GM12865 (cell line): ENCODE measurements around the gene SAG.

ENCODE experiments used
- DNase-seq: peaks from one replicate; pipeline ENCODE4 v3.0.0; 2010; ENCODE audit warnings: low read depth
- H3K4me3 ChIP-seq: 2 replicates; pipeline ENCODE4 v1.5.1; 2011; ENCODE audit warnings: mild to moderate bottlenecking, low read depth, low read length, control low read depth
- CTCF ChIP-seq: IDR thresholded peaks from 2 replicates; pipeline ENCODE4 v1.5.1; 2011; ENCODE audit warnings: low read length, control low read depth, low read depth, inconsistent platforms; ENCODE audit not compliant: insufficient read depth; ENCODE audit errors: missing control alignments

The SAG gene

GRCh38 chr2:233263045-233263570 is 44.5 kb upstream of the SAG start:
- no peak for DNase-seq
- TF ChIP-seq CTCF, result no peak
- no peak overlapping the region for H3K4me3 ChIP-seq

DNA sequence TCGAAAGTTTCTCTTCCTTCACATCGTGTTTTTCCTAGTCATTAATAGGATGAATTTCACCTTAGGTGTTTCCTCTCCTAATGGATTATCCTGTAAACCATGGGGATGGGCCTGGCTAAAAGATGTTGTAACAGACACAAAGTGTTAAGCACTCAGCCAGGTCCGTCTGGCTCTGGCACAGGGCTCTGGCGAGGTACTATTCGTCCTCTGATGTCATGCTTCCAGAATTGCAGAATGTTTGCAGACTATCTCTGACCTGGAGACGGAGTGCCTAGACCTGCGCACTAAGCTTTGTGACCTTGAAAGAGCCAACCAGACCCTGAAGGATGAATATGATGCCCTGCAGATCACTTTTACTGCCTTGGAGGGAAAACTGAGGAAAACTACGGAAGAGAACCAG is 42.9 kb upstream of the SAG start:
- DNase-seq, result no peak
- H3K4me3 ChIP-seq, result no peak overlapping the region
- no peak for TF ChIP-seq CTCF

GRCh38 chr2:233265899-233266431 is 41.7 kb upstream of the SAG start:
- peak; percentile 21 for DNase-seq
- no peak for TF ChIP-seq CTCF
- no peak overlapping the region for H3K4me3 ChIP-seq

GRCh38 chr2:233266481-233266880 is 41.1 kb upstream of the SAG start:
- H3K4me3 ChIP-seq, result no peak overlapping the region
- DNase-seq, result no peak
- no peak for TF ChIP-seq CTCF

DNA sequence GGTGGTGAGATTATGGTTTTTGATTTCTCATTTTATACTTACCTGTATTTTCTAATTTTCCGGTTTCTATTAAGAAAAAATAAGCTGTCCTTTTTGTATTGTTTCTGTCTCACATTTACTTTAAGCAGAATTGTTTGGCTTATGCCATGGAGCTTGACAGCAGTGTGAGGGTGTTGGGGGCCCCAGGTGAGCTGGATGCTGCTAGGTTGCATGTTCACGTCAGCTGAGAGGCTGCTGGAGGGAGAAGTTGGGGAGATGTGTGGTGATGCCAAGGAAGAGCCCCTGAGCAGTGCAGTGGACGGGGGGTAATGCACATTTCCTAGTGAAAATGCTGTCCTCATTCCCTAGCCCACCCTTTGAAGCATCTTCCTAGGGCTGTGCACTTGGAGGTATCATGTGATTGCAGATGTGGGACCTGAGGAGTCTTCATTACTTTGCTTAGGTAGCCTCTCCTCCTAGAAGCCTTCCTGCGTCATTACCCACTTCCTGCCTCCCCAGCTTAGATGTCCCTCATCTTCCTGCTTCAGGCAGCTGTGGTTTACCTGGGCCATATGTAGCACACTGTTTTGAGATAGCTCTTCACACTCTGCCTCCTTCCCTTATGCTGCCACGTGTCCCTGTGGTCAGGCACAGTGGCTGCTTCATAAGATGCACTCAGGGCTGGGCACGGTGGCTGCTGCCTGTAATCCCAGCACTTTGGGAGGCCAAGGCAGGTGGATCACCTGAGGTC is 39.9 kb upstream of the SAG start:
- peak; percentile 83 for DNase-seq
- no peak for TF ChIP-seq CTCF
- no peak overlapping the region for H3K4me3 ChIP-seq

GRCh38 chr2:233270366-233270765 is 37.2 kb upstream of the SAG start:
- TF ChIP-seq CTCF, result no peak
- H3K4me3 ChIP-seq, result no peak overlapping the region
- no peak for DNase-seq
